Coronary artery (tissue), 2 donors: ENCODE data around the gene UBE2D2.

Experiments
- DNase-seq: peaks from one replicate; pipeline ENCODE4 v3.0.0-alpha.2; 2017; ENCODE audit warnings: low spot score
- H3K27ac ChIP-seq, 2 donors: fragments of 200-600 bp; sonication (generic); one replicate each; pipeline ENCODE4 v1.5.1; 2016 to 2019
- H3K4me3 ChIP-seq: fragments of 200-600 bp; sonication (generic); 2 replicates; pipeline ENCODE4 v1.5.1; 2016; ENCODE audit warnings: mild to moderate bottlenecking, moderate library complexity
- CTCF ChIP-seq: fragments of 200-600 bp; sonication (generic); IDR thresholded peaks from one replicate; pipeline ENCODE4 v1.5.1; 2019; ENCODE audit warnings: antibody characterized with exemption

The UBE2D2 gene

GRCh38 chr5:139635606-139636206 lies 74.6 kb downstream of the UBE2D2 start:
- TF ChIP-seq CTCF, result peak; percentile 32

GRCh38 chr5:139636207-139636792 lies 75.2 kb downstream of the UBE2D2 start:
- DNase-seq, result peak; percentile 73
- Histone ChIP-seq H3K4me3 (peak overlapping the region; percentile 74), H3K27ac (peak overlapping the region in 1 of 2 donors; percentile 91)
- no peak for TF ChIP-seq CTCF

More at GRCh38 chr5:139635606-139636206, 74.6 kb downstream of the UBE2D2 start:
- DNase-seq, result peak; percentile 88
- H3K27ac ChIP-seq, result peak overlapping the region in 1 of 2 donors; percentile 91
- H3K4me3 ChIP-seq, result no peak overlapping the region

GRCh38 chr5:139636975-139637408 lies 75.9 kb downstream of the UBE2D2 start:
- no peak for TF ChIP-seq CTCF
- peak overlapping the region; percentile 84 to 91 for H3K27ac ChIP-seq
- peak overlapping the region; percentile 74 for H3K4me3 ChIP-seq
- no peak for DNase-seq

GRCh38 chr5:139637438-139638089 lies 76.4 kb downstream of the UBE2D2 start:
- Histone ChIP-seq H3K4me3 (peak overlapping the region; percentile 74), H3K27ac (peak overlapping the region; percentile 84 to 91)
- peak; percentile 93 for DNase-seq
- peak; percentile 13 for TF ChIP-seq CTCF

- peak; percentile 92 for DNase-seq
- H3K4me3 ChIP-seq, result peak overlapping the region; percentile 74
Observed at GRCh38 chr5:139638090-139638735, 77.1 kb downstream of the UBE2D2 start.

More at GRCh38 chr5:139638090-139638735, 77.1 kb downstream of the UBE2D2 start:
- TF ChIP-seq CTCF, result no peak
- peak overlapping the region; percentile 84 to 91 for H3K27ac ChIP-seq
